H1 (cell line): ENCODE results near the gene MGST3.

Experiments used
- BCL11A ChIP-seq, 2 experiments: IDR thresholded peaks; one replicate each; pipeline ENCODE4 v1.6.1; 2011; ENCODE audit warnings: low read depth in 2 of 2, low read length in 2 of 2, mild to moderate bottlenecking in 2 of 2
- CEBPB ChIP-seq: IDR thresholded peaks from 2 replicates; pipeline ENCODE4 v1.6.1; 2012; ENCODE audit warnings: low read depth, low read length
- CREB1 ChIP-seq: IDR thresholded peaks from 2 replicates; pipeline ENCODE4 v1.6.1; 2012; ENCODE audit warnings: inconsistent platforms
- EP300 ChIP-seq, 2 experiments: IDR thresholded peaks; 1 replicate in 1 of 2; 2 replicates in 1 of 2; pipeline ENCODE4 v1.6.1; 2011 to 2012; ENCODE audit warnings: low read depth in 2 of 2, low read length in 2 of 2, mild to moderate bottlenecking in 2 of 2, borderline replicate concordance in 1 of 2, inconsistent platforms in 1 of 2, moderate library complexity in 1 of 2
- EZH2 ChIP-seq: fragments of 200-600 bp; sonication (generic); IDR thresholded peaks from 2 replicates; pipeline ENCODE4 v1.7.1; 2012; ENCODE audit warnings: low read depth, mild to moderate bottlenecking, moderate library complexity, low read length, inconsistent platforms; ENCODE audit not compliant: severe bottlenecking
- SP2 ChIP-seq: IDR thresholded peaks from 2 replicates; pipeline ENCODE4 v1.6.1; 2012; ENCODE audit warnings: mild to moderate bottlenecking, low read length, inconsistent platforms
- TAF1 ChIP-seq: IDR thresholded peaks from 2 replicates; pipeline ENCODE4 v1.6.1; 2011; ENCODE audit warnings: mild to moderate bottlenecking, low read depth, low read length
- TF ChIP-seq, protein P1 (sequence below), 3 experiments: IDR thresholded peaks; 1 replicate in 2 of 3; 2 replicates in 1 of 3; pipeline versions ENCODE4 v1.5.1 to v1.6.1; 2011; ENCODE audit warnings: low read length in 3 of 3, mild to moderate bottlenecking in 3 of 3, inconsistent platforms in 2 of 3, low read depth in 1 of 3, moderate library complexity in 1 of 3; ENCODE audit not compliant: insufficient read depth in 1 of 3; ENCODE audit errors: control extremely low read depth in 1 of 3
- TF ChIP-seq, protein P2 (sequence below): IDR thresholded peaks from 2 replicates; pipeline ENCODE4 v1.6.1; 2011; ENCODE audit warnings: low read length, improper control_type of control experiment

- TF ChIP-seq EZH2 (no peak), BCL11A (IDR thresholded peaks at IDR 0.05; ENCODE audit: low read depth in 2 of 2, low read length in 2 of 2) (no peak), TAF1 (no peak), SP2 (no peak), CEBPB (no peak), EP300 (IDR thresholded peaks at IDR 0.05; ENCODE audit: borderline replicate concordance in 1 of 2, low read depth in 2 of 2, low read length in 2 of 2) (no peak), CREB1 (no peak)
- TF ChIP-seq, protein P1, sequence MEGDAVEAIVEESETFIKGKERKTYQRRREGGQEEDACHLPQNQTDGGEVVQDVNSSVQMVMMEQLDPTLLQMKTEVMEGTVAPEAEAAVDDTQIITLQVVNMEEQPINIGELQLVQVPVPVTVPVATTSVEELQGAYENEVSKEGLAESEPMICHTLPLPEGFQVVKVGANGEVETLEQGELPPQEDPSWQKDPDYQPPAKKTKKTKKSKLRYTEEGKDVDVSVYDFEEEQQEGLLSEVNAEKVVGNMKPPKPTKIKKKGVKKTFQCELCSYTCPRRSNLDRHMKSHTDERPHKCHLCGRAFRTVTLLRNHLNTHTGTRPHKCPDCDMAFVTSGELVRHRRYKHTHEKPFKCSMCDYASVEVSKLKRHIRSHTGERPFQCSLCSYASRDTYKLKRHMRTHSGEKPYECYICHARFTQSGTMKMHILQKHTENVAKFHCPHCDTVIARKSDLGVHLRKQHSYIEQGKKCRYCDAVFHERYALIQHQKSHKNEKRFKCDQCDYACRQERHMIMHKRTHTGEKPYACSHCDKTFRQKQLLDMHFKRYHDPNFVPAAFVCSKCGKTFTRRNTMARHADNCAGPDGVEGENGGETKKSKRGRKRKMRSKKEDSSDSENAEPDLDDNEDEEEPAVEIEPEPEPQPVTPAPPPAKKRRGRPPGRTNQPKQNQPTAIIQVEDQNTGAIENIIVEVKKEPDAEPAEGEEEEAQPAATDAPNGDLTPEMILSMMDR (IDR thresholded peaks at IDR 0.05; ENCODE audit: control extremely low read depth in 1 of 3, insufficient read depth in 1 of 3, low read depth in 1 of 3, low read length in 3 of 3), result no peak
- TF ChIP-seq, protein P2, sequence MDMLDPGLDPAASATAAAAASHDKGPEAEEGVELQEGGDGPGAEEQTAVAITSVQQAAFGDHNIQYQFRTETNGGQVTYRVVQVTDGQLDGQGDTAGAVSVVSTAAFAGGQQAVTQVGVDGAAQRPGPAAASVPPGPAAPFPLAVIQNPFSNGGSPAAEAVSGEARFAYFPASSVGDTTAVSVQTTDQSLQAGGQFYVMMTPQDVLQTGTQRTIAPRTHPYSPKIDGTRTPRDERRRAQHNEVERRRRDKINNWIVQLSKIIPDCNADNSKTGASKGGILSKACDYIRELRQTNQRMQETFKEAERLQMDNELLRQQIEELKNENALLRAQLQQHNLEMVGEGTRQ, result no peak
These were observed 7.4 kb upstream of the MGST3 start for GRCh38 chr1:165623624-165624023.
